ENCODE data around the gene TP53I3. TPM values are rescaled to one million over a fixed set of nuclear protein-coding genes. Genes with fewer than 3 reads are reported as not detected.

Gene TP53I3
- total RNA-seq, 4 donors from 2014 or later: 11.3 to 44.9 (median 17.2) TPM

DNA sequence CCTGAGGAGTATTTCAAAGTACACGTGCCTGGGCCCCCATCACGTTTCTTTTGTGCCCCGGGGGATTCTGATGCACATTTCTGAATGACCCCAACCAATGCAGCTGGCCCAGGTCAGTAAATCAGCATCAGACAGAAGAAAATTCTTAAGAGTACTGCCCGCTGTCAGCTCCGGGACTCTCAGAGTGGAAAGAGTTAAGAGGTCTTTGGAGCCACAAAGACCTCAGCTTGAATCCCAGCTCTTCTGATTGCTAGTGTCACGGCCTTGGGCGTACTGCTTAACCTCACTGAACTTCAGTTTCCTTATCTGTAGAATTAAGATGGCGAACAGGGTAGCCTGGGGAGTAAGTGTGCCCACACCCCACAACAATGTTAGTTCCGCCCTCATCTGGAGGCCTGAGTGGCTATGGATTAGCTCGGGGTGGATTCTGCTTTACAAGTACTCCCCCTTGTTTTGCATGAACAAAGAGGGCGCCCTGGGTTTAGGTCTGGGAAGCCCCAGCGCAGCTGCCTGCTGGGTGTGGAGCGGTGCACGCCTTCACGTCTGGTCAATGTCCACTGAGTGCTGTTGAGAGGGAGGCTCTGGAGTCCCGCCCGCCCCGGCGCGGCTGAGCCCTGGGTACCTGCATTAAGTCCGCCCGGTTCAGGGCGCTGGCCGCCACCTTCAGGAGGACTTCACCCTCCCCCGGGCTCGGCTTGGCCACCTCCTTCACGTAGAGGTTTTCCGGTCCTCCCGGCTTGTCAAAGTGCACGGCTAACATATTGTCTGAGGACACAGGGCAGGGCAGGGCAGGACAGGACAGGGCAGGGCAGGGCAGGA lies 858 bp downstream of the TP53I3 start:
- ATAC-seq (ENCODE audit: low FRiP score) (peak; percentile 87), DNase-seq (ENCODE audit: low spot score) (no peak)
- TF ChIP-seq, protein P1, sequence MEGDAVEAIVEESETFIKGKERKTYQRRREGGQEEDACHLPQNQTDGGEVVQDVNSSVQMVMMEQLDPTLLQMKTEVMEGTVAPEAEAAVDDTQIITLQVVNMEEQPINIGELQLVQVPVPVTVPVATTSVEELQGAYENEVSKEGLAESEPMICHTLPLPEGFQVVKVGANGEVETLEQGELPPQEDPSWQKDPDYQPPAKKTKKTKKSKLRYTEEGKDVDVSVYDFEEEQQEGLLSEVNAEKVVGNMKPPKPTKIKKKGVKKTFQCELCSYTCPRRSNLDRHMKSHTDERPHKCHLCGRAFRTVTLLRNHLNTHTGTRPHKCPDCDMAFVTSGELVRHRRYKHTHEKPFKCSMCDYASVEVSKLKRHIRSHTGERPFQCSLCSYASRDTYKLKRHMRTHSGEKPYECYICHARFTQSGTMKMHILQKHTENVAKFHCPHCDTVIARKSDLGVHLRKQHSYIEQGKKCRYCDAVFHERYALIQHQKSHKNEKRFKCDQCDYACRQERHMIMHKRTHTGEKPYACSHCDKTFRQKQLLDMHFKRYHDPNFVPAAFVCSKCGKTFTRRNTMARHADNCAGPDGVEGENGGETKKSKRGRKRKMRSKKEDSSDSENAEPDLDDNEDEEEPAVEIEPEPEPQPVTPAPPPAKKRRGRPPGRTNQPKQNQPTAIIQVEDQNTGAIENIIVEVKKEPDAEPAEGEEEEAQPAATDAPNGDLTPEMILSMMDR (IDR thresholded peaks at IDR 0.05): no peak

DNA sequence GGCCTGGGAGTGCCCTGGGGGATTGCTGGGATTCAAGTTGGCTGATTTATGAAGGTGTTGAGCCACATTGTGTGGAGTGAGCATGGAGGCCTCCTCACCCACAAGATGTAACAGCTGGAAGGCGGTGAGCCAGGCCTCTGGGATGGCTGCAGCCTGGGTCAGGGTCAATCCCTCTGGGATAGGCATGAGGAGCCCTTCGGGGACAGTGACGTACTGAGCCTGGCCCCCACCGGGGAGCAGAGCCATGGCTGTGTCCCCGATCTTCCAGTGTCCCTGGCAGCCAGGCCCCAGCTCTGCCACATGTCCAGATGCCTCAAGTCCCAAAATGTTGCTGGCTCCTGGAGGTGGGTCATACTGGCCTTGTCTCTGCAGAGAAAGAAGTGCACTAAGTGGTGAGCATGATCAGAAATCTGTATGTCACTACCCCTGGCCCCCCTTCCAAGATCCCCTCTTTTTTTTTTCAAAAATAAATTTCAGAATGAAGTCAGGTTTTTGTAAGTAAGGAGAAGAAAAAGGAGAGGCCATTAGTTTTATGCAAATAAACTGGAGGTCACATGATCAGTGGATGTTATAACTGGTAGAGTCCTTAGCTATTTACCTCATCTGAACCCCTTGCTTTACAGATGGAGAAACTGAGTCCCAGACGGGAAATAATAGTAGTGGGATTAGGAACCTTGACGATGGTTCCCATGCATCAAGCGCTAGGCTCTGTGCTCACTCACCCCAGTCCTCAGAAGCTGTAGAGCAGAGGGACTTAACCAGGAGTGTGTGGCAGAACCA lies 1.7 kb downstream of the TP53I3 start:
- ATAC-seq (ENCODE audit: low FRiP score): no peak
- DNase-seq (ENCODE audit: low spot score): no peak
- TF ChIP-seq, protein P1 (IDR thresholded peaks at IDR 0.05): no peak

DNA sequence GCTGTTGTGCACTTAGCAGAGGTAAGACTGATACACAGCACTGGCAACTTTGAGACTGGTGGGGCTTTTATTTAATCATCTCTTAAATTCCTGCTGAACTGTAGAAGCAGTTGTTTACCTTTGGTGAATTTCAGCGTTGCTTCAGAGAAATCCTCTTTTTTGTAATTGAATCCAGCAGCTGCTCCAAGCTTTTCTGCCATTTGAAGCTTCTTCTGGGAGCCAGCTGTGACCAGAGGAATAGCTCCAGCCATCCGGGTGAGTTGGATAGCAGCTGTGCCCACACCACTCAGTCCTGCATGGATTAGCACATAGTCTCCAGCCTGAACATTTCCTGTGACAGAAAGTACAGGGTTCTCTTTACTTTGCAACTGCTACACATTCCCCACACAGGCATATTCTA lies 3.9 kb downstream of the TP53I3 start:
- ATAC-seq (ENCODE audit: low FRiP score) (no peak), DNase-seq (ENCODE audit: low spot score) (no peak)
- TF ChIP-seq, protein P1 (IDR thresholded peaks at IDR 0.05): no peak

DNA sequence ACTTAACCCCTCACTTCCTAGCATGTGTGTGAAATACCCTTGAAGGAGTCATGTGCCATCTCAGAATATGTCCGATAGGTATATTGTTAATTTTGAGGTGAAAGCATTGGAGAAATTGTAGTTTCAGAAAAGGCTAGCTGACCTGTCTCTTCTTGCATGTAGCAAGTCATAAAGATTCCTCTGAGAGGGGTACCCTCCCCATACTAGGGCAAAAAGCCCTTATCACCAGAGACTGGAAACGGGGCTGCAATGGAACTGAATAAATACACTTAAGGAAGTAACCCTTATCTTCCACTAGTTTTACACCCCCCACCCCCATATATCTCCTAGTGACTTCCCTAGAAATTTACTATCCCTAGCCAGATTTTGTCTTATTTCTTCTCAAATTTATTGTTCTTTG lies 6.8 kb downstream of the TP53I3 start:
- ATAC-seq (ENCODE audit: low FRiP score) (no peak), DNase-seq (ENCODE audit: low spot score) (no peak)
- TF ChIP-seq, protein P1 (IDR thresholded peaks at IDR 0.05): no peak

DNA sequence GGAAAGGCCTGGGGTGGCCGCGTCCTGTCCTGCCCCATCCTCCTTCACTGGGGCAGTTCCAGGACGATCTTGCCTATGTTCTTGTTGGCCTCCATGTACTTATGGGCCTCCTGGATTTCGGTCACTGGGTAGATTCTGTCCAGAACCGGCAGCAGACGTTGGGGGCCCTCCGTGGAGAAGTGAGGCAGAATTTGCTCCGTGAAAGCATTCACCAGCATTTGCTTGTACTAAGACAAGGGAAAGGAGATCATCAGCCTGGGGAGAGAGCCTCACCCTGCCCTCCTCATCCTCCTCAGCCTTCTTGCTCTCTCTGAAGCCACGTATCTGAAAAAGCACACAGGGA lies 7.1 kb downstream of the TP53I3 start:
- ATAC-seq (ENCODE audit: low FRiP score) (no peak), DNase-seq (ENCODE audit: low spot score) (no peak)
- TF ChIP-seq, protein P1 (IDR thresholded peaks at IDR 0.05): no peak

DNA sequence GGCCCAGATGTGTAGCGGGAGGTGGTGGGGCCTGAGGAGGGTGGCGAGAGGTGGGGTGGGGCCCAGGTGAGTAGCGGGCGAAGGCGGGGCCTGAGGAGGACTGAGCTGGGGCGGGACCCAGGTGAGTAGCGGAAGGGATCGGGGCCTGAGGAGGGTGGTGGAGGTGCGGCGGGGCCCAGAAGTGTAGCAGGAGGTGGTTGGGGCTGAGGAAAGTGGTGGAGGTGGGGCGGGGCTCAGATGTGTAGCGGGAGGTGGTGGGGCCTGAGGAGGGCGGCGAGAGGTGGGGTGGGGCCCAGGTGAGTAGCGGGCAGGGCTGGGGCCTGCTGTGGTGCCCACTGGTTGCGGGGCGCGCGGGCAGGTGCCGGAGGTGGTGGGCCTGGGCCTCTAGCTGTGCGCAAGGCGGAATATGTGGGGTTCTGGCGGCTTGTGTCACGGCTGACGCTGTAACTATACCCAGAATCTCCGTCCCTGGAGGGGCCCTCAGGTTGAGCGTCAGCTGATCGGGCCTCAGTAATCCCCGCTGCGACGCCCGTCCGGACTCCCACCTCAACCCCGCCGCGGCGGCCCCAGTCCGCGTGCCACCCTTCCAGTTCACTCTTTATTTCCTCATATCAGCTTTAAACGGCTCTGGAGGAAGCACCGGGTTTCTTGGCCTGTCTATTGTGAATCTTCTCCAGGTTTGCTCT lies 7.6 kb downstream of the TP53I3 start:
- TF ChIP-seq, protein P1 (IDR thresholded peaks at IDR 0.05): no peak
- ATAC-seq (ENCODE audit: low FRiP score) (peak; percentile 20), DNase-seq (ENCODE audit: low spot score) (no peak)

Measured in omental fat pad (tissue), 4 donors.